GM23338 (cell line): ENCODE data around the gene MIB2. TPM values are rescaled to one million over a fixed set of nuclear protein-coding genes. Genes with fewer than 3 reads are reported as not detected.
A peak's percentile ranks its signal among the peaks of the same experiment; 100 is the strongest.

Experiments
- ATAC-seq: fragments of 200-7000 bp; cut with Tn5 transposase; 3 replicates; pipeline ENCODE4 v1.9.1; 2020
- DNase-seq: peaks from one replicate; pipeline ENCODE4 v3.0.0-alpha.2; 2015; ENCODE audit warnings: low spot score
- H2AFZ ChIP-seq: fragments of 200-600 bp; sonication (generic); 2 replicates; pipeline ENCODE4 v1.8.0; 2016; ENCODE audit warnings: antibody characterized with exemption, mild to moderate bottlenecking, moderate library complexity
- H3F3A ChIP-seq: fragments of 200-600 bp; sonication (generic); replicated peaks from 2 replicates; pipeline ENCODE4 v1.8.0; 2017; ENCODE audit warnings: antibody characterized with exemption, mixed run types, low read depth
- H3K27ac ChIP-seq: fragments of 200-600 bp; sonication (generic); 2 replicates; pipeline ENCODE4 v1.6.1; 2016; ENCODE audit warnings: low read depth
- H3K27me3 ChIP-seq: fragments of 200-600 bp; sonication (generic); 2 replicates; pipeline ENCODE4 v1.8.0; 2016; ENCODE audit warnings: mild to moderate bottlenecking, mixed run types, moderate library complexity; ENCODE audit not compliant: insufficient read depth
- H3K36me3 ChIP-seq: fragments of 200-600 bp; sonication (generic); 2 replicates; pipeline ENCODE4 v1.8.0; 2016; ENCODE audit warnings: mild to moderate bottlenecking; ENCODE audit not compliant: insufficient read depth
- H3K4me1 ChIP-seq: fragments of 200-600 bp; sonication (generic); 2 replicates; pipeline ENCODE4 v1.8.0; 2016; ENCODE audit warnings: mild to moderate bottlenecking, moderate library complexity; ENCODE audit not compliant: insufficient read depth
- H3K4me2 ChIP-seq: fragments of 200-600 bp; sonication (generic); 2 replicates; pipeline ENCODE4 v1.7.1; 2017; ENCODE audit warnings: mixed run types
- H3K4me3 ChIP-seq: fragments of 200-600 bp; sonication (generic); 2 replicates; pipeline ENCODE4 v1.6.1; 2016; ENCODE audit warnings: mixed run types
- H3K79me2 ChIP-seq: fragments of 200-600 bp; sonication (generic); replicated peaks from 2 replicates; pipeline ENCODE4 v1.8.0; 2017; ENCODE audit warnings: mild to moderate bottlenecking; ENCODE audit not compliant: insufficient read depth
- H3K9me2 ChIP-seq: fragments of 200-600 bp; sonication (generic); 2 replicates; pipeline ENCODE4 v1.8.0; 2017; ENCODE audit not compliant: insufficient read depth
- H4K20me1 ChIP-seq: fragments of 200-600 bp; sonication (generic); replicated peaks from 2 replicates; pipeline ENCODE4 v1.8.0; 2017; ENCODE audit warnings: mild to moderate bottlenecking; ENCODE audit not compliant: insufficient read depth
- H3K27ac Mint-ChIP-seq: 2 replicates; pipeline ENCODE4 v1.8.0; 2020; ENCODE audit warnings: inconsistent platforms, mild to moderate bottlenecking, moderate library complexity, mixed read lengths
- H3K27me3 Mint-ChIP-seq: 3 replicates; pipeline ENCODE4 v1.8.0; 2022; ENCODE audit warnings: low read depth, mild to moderate bottlenecking, moderate library complexity, mixed read lengths, inconsistent platforms; ENCODE audit not compliant: insufficient read depth, poor library complexity
- H3K36me3 Mint-ChIP-seq: 3 replicates; pipeline ENCODE4 v1.8.0; 2021; ENCODE audit warnings: low read depth, mild to moderate bottlenecking, inconsistent platforms, moderate library complexity, mixed read lengths
- H3K4me1 Mint-ChIP-seq: 3 replicates; pipeline ENCODE4 v1.8.0; 2020; ENCODE audit warnings: mild to moderate bottlenecking, inconsistent platforms, mixed read lengths
- H3K4me3 Mint-ChIP-seq: 3 replicates; pipeline ENCODE4 v1.8.0; 2021; ENCODE audit warnings: moderate library complexity, mild to moderate bottlenecking, inconsistent platforms, mixed read lengths
- H3K9me3 Mint-ChIP-seq: 3 replicates; pipeline ENCODE4 v1.8.0; 2020; ENCODE audit warnings: moderate library complexity, mild to moderate bottlenecking, inconsistent platforms, mixed read lengths
- CREB1 ChIP-seq: fragments of 250-450 bp; sonication (Bioruptor Pico); IDR thresholded peaks from 2 replicates; pipeline ENCODE4 v1.5.0; 2020; ENCODE audit warnings: low read depth, mild to moderate bottlenecking, moderate library complexity
- CTCF ChIP-seq, 2 experiments: fragments of 200-600 bp in 1 of 2; sonication (generic) in 1 of 2; conservative IDR thresholded peaks; 2 replicates each; pipeline versions ENCODE4 v1.5.1 to v1.6.1; 2016 to 2017; ENCODE audit warnings: antibody characterized with exemption in 2 of 2, low read depth in 2 of 2, mild to moderate bottlenecking in 2 of 2, moderate library complexity in 1 of 2
- ETS1 ChIP-seq: IDR thresholded peaks from 2 replicates; pipeline ENCODE4 v1.6.1; 2016; ENCODE audit warnings: antibody characterized with exemption
- EZH2 ChIP-seq: fragments of 200-600 bp; sonication (generic); IDR thresholded peaks from one replicate; pipeline ENCODE4 v1.8.0; 2017; ENCODE audit warnings: antibody characterized with exemption, mild to moderate bottlenecking, low read depth; ENCODE audit not compliant: unreplicated experiment
- EZH2phosphoT487 ChIP-seq: fragments of 200-600 bp; sonication (generic); IDR thresholded peaks from one replicate; pipeline ENCODE4 v1.8.1; 2018; ENCODE audit warnings: antibody characterized with exemption; ENCODE audit not compliant: unreplicated experiment
- JUNB ChIP-seq: IDR thresholded peaks from one replicate; pipeline ENCODE4 v1.6.1; 2016; ENCODE audit warnings: antibody characterized with exemption; ENCODE audit not compliant: unreplicated experiment
- NANOG ChIP-seq: IDR thresholded peaks from 2 replicates; pipeline ENCODE4 v1.6.1; 2016; ENCODE audit warnings: antibody characterized with exemption, borderline replicate concordance
- POLR2AphosphoS5 ChIP-seq: IDR thresholded peaks from 2 replicates; pipeline ENCODE4 v1.6.1; 2016; ENCODE audit warnings: antibody characterized with exemption, low read depth
- REST ChIP-seq: IDR thresholded peaks from one replicate; pipeline ENCODE4 v1.6.1; 2018; ENCODE audit warnings: antibody characterized with exemption; ENCODE audit not compliant: unreplicated experiment
- STAT1 ChIP-seq: IDR thresholded peaks from one replicate; pipeline ENCODE4 v1.6.1; 2016; ENCODE audit warnings: antibody characterized with exemption; ENCODE audit not compliant: unreplicated experiment
- ZNF114 ChIP-seq: fragments of 250-450 bp; sonication (Bioruptor Pico); IDR thresholded peaks from 2 replicates; pipeline ENCODE4 v1.5.0; 2020; ENCODE audit warnings: mild to moderate bottlenecking, moderate library complexity
- ZNF331 ChIP-seq: fragments of 250-450 bp; sonication (Bioruptor Pico); IDR thresholded peaks from 2 replicates; pipeline ENCODE4 v1.5.0; 2020; ENCODE audit warnings: low read depth, mild to moderate bottlenecking, moderate library complexity
- ZNF462 ChIP-seq: fragments of 250-450 bp; sonication (Bioruptor Pico); IDR thresholded peaks from 2 replicates; pipeline ENCODE4 v1.5.0; 2020; ENCODE audit warnings: mild to moderate bottlenecking, moderate library complexity
- polyA plus RNA-seq: library from polyadenylated mRNA; unstranded; fragments of >200 nt; fragmentation: Nextera tagmentation; extraction: Ambion mirVana; gene quantifications from 2 replicates; pipeline ENCODE4 v1.2.1, GENCODE V29; 2016
- total RNA-seq: library from RNA; depleted of rRNA; stranded (reverse); fragments of >200 nt; shearing (Covaris generic); gene quantifications from 2 replicates; pipeline ENCODE4 v1.2.3, GENCODE V29; 2014

MIB2 gene
- total and polyA plus RNA-seq, 2 experiments from 2014 or later: 82.6 to 104 TPM

GRCh38 chr1:1616045-1616790, 918 bp downstream of the MIB2 start:
- no peak for DNase-seq
- no peak overlapping the region for H3K27ac Mint-ChIP-seq

More at GRCh38 chr1:1616045-1616790, 918 bp downstream of the MIB2 start:
- Histone ChIP-seq H3K27ac (no peak overlapping the region), H3K36me3 (no peaks in the 10 kb centered on the region), H3F3A (peaks cover 4% of the 10 kb centered on the region; the same call in 1 of the 2 replicates), H3K27me3 (no peaks in the 10 kb centered on the region), H3K4me3 (peak overlapping the region; percentile 96), H3K79me2 (peaks cover 16% of the 10 kb centered on the region; the same call in 1 of the 2 replicates), H3K9me2 (no peaks in the 10 kb centered on the region), H3K4me2 (peak overlapping the region; percentile 90), H4K20me1 (peaks cover 11% of the 10 kb centered on the region), H3K4me1 (peaks cover 6% of the 10 kb centered on the region; the same call in 1 of the 2 replicates), H2AFZ (no peak overlapping the region)
- H3K4me3 Mint-ChIP-seq: peak overlapping the region; percentile 80
- ATAC-seq: peak; percentile 11
- H3K9me3 Mint-ChIP-seq: no peaks in the 10 kb centered on the region
- peaks cover 13% of the 10 kb centered on the region for H3K27me3 Mint-ChIP-seq
- peaks cover 2% of the 10 kb centered on the region; the same call in 2 of the 3 replicates for H3K36me3 Mint-ChIP-seq
- no peak for TF ChIP-seq ZNF114 (CRISPR knock-in tag)
- no peak for TF ChIP-seq CTCF (conservative IDR thresholded peaks at IDR 0.05; ENCODE audit: low read depth in 2 of 2)
- TF ChIP-seq NANOG: no peak
- TF ChIP-seq ZNF331 (CRISPR knock-in tag): no peak
- TF ChIP-seq ZNF462: no peak
- TF ChIP-seq EZH2phosphoT487: no peak
- TF ChIP-seq JUNB: no peak
- TF ChIP-seq ETS1: no peak
- no peak for TF ChIP-seq EZH2
- no peak for TF ChIP-seq CREB1 (CRISPR knock-in tag)
- no peak for TF ChIP-seq POLR2AphosphoS5
- TF ChIP-seq STAT1: no peak
- TF ChIP-seq REST: no peak
- H3K4me1 Mint-ChIP-seq: peaks cover 12% of the 10 kb centered on the region
